ENCODE measurements around the gene CADM1. TPM values are rescaled to one million over a fixed set of nuclear protein-coding genes. Genes with fewer than 3 reads are reported as not detected.

CADM1 gene
- total RNA-seq, 2 donors from 2014 or later: 1.4 to 6.1 TPM

DNA sequence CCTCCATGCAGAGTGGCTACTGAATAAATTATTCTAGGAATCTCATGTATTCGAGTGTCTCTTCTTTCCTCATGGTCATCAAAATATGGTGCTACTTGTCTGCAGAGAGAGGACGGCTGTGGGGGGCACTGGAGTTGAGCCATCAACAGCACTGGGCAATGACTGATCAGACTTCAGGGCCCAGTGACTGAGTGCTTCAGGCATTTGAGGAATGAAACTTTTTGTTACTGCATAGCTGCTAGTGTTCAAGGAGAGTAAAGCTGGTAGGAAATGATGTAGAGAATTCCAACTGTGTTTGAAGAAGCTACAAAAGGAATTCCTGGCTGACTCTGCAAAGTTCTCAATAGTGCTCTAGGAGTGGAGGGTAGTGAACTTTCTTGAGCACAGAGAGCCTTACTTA, 277.7 kb downstream of the CADM1 start:
- no peak for TF ChIP-seq CTCF (IDR thresholded peaks at IDR 0.05)
- Histone ChIP-seq H3K4me1 (ENCODE audit: control insufficient read depth in 1 of 2, low read depth in 2 of 2) (no peaks in the 10 kb centered on the region), H3K4me3 (no peak overlapping the region), H3K27ac (no peak overlapping the region), H3K36me3 (no peaks in the 10 kb centered on the region), H3K27me3 (replicated peaks; ENCODE audit: insufficient read depth) (no peaks in the 10 kb centered on the region), H3K9me3 (no peaks in the 10 kb centered on the region)
- no peak for ATAC-seq (ENCODE audit: insufficient number of reproducible peaks, low FRiP score, low read depth)
- no peak for DNase-seq (ENCODE audit: low spot score)

DNA sequence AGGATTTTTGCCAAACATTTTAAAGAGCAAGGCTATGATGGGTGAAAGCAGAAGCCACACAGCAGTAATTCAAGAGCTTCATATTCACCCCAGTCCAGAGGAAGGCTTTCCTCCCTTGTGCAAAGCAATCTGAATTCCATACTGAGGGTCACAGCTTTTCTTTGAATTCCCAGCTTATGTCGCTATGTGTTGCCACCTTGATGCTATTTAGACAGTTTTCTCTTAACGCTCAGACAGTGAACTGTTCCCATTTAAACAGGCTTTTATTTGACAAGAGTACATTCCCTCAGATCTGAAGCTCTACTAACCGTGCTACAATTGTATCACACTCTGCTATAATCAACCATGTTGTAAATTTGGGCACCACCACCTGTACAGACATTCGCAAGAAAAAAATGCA, 279.7 kb downstream of the CADM1 start:
- H3K4me3 ChIP-seq: no peak overlapping the region
- no peak for DNase-seq (ENCODE audit: low spot score)
- H3K4me1 ChIP-seq (ENCODE audit: control insufficient read depth in 1 of 2, low read depth in 2 of 2): no peaks in the 10 kb centered on the region
- H3K9me3 ChIP-seq: no peaks in the 10 kb centered on the region
- no peak for ATAC-seq (ENCODE audit: insufficient number of reproducible peaks, low FRiP score, low read depth)
- no peak for TF ChIP-seq CTCF (IDR thresholded peaks at IDR 0.05)
- H3K36me3 ChIP-seq: no peaks in the 10 kb centered on the region
- no peak overlapping the region for H3K27ac ChIP-seq
- no peaks in the 10 kb centered on the region for H3K27me3 ChIP-seq (replicated peaks; ENCODE audit: insufficient read depth)

DNA sequence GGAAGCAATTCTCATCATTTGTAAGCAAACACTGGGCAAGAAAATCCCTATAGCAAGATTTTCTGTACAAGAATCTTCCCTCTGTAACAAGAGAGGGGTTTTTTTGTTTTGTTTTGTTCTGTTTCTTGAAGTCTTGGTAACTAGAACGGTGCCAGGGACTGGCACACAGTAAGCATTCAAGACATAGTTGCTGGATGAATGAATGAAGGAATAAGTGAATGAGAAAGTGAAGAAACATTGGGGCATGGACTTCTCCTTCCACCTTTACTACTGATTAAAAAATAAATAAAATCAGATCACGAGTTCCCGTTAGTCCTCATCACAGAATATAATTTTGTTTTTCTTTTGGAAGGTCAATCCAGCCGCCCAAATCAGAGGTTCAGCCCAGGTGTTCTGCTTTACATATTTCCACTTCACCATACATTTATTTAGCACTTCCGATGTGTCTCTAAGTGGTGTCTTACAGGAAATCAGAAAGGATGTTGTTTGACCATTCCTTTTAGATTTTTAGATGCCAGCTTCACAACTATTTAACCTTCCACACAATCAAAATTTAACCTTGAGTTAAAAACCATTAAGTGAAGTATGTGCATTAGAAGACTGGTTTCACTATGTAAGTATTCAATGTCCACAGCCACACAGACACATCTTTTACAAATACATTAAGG, 281.2 kb downstream of the CADM1 start:
- DNase-seq (ENCODE audit: low spot score): no peak
- H3K9me3 ChIP-seq: no peaks in the 10 kb centered on the region
- H3K36me3 ChIP-seq: no peaks in the 10 kb centered on the region
- no peak overlapping the region for H3K27ac ChIP-seq
- no peak overlapping the region for H3K4me3 ChIP-seq
- no peaks in the 10 kb centered on the region for H3K4me1 ChIP-seq (ENCODE audit: control insufficient read depth in 1 of 2, low read depth in 2 of 2)
- ATAC-seq (ENCODE audit: insufficient number of reproducible peaks, low FRiP score, low read depth): no peak
- no peak for TF ChIP-seq CTCF (IDR thresholded peaks at IDR 0.05)
- H3K27me3 ChIP-seq (replicated peaks; ENCODE audit: insufficient read depth): no peaks in the 10 kb centered on the region

DNA sequence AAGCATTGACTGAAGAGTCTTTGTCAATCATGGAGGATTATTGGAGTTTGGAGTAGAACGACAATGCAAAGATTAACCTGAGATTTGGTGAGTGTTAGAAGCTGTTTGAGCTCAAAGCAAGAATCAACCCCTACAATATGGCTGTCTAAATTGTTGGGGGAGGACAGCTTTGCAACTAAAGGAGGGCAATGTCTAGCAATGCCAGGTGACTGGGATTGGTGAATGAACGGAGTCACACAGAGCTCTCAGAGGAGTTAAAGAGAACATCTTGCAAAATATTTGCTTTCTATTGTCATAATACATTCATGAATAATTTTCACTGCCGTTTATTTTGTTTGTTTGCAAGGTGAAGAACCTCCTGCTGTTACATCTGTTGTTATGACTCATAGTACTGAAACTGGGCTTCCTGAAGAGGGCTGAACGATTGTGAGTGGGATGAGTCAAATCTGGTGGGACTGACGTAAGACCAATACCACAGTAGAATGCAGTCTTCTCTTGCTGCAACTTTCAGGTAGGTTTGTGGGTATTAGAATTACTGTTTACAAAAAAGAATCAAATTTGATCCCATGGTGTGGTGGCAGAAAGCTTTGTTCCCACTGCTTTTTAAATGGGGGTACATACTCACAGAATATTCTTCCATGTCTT, 281.9 kb downstream of the CADM1 start:
- Histone ChIP-seq H3K36me3 (no peaks in the 10 kb centered on the region), H3K9me3 (no peaks in the 10 kb centered on the region), H3K27ac (no peak overlapping the region), H3K4me1 (ENCODE audit: control insufficient read depth in 1 of 2, low read depth in 2 of 2) (no peaks in the 10 kb centered on the region), H3K4me3 (no peak overlapping the region), H3K27me3 (replicated peaks; ENCODE audit: insufficient read depth) (no peaks in the 10 kb centered on the region)
- no peak for TF ChIP-seq CTCF (IDR thresholded peaks at IDR 0.05)
- ATAC-seq (ENCODE audit: insufficient number of reproducible peaks, low FRiP score, low read depth) (no peak), DNase-seq (ENCODE audit: low spot score) (no peak)

- no peak overlapping the region for H3K27ac ChIP-seq
- ATAC-seq (ENCODE audit: insufficient number of reproducible peaks, low FRiP score, low read depth) (no peak), DNase-seq (ENCODE audit: low spot score) (no peak)
- no peak overlapping the region for H3K4me3 ChIP-seq
- H3K36me3 ChIP-seq: no peaks in the 10 kb centered on the region
- H3K9me3 ChIP-seq: no peaks in the 10 kb centered on the region
- no peak for TF ChIP-seq CTCF (IDR thresholded peaks at IDR 0.05)
- no peaks in the 10 kb centered on the region for H3K27me3 ChIP-seq (replicated peaks; ENCODE audit: insufficient read depth)
- no peaks in the 10 kb centered on the region for H3K4me1 ChIP-seq (ENCODE audit: control insufficient read depth in 1 of 2, low read depth in 2 of 2)
Measured at GRCh38 chr11:115221461-115222069, 282.6 kb downstream of the CADM1 start.
